ENCODE measurements around the gene HECTD4.
"Not testable (repeated sequence)": the region's sequence is repeated elsewhere in the genome, so short reads cannot be mapped to it uniquely, and the experiment has no call there.

Gene HECTD4

GRCh38 chr12:112110787-112111662 lies 271.2 kb downstream of the HECTD4 start:
- DNase-seq, result not testable (repeated sequence)
